ENCODE results near the gene ANTKMT.

The ANTKMT gene

GRCh38 chr16:720990-721764 is at the start of gene ANTKMT:
Gene ANTKMT (plus strand): TSS chr16:721146. CDS start chr16:721275, 129 bp downstream.
- DNase-seq = peak; percentile 83

GRCh38 chr16:671353-672131 is 49.4 kb upstream of the ANTKMT start:
- no peak for DNase-seq

- DNase-seq = no peak
Observed at GRCh38 chr16:672371-672770, 48.6 kb upstream of the ANTKMT start.

GRCh38 chr16:672851-673250 is 48.1 kb upstream of the ANTKMT start:
- no peak for DNase-seq

GRCh38 chr16:673399-673991 is 47.5 kb upstream of the ANTKMT start:
- DNase-seq = no peak

GRCh38 chr16:674214-674881 is 46.6 kb upstream of the ANTKMT start:
- DNase-seq = no peak

GRCh38 chr16:674968-675883 is 45.7 kb upstream of the ANTKMT start, which contains the start of gene RHBDL1:
Gene RHBDL1 (plus strand): TSS chr16:675671. CDS start chr16:675791, 120 bp downstream.
- no peak for DNase-seq

GRCh38 chr16:675884-676564 is 44.9 kb upstream of the ANTKMT start:
- no peak for DNase-seq

GRCh38 chr16:676565-676902 is 44.4 kb upstream of the ANTKMT start:
- no peak for DNase-seq

- peak; percentile 79 for DNase-seq
Observed at GRCh38 chr16:676913-677312, 44.0 kb upstream of the ANTKMT start.

- DNase-seq = peak; percentile 27
Observed at GRCh38 chr16:677316-678190, 43.4 kb upstream of the ANTKMT start.

- DNase-seq = no peak
Observed at GRCh38 chr16:678209-678857, 42.6 kb upstream of the ANTKMT start.

- DNase-seq = peak; percentile 74
Observed at GRCh38 chr16:678858-679813, 41.8 kb upstream of the ANTKMT start.

GRCh38 chr16:679814-680624 is 40.9 kb upstream of the ANTKMT start, which contains the start of gene STUB1:
Gene STUB1 (plus strand): TSS chr16:680410. CDS start chr16:680526, 116 bp downstream.
- peak; percentile 88 for DNase-seq

- no peak for DNase-seq
Observed at GRCh38 chr16:680625-680945, 40.4 kb upstream of the ANTKMT start.

GRCh38 chr16:680967-681745 is 39.8 kb upstream of the ANTKMT start:
- DNase-seq = no peak

All from NCI-H1436 (cell line).